Measurements from ENCODE around the gene THSD4. TPM values are rescaled to one million over a fixed set of nuclear protein-coding genes. Genes with fewer than 3 reads are reported as not detected.

The THSD4 gene
- total and polyA plus RNA-seq, 2 of the 8 experiments (the other 6 are each of a cell fraction or from before 2014, with no cell fraction given), result 2.5 to 6.2 TPM

DNA sequence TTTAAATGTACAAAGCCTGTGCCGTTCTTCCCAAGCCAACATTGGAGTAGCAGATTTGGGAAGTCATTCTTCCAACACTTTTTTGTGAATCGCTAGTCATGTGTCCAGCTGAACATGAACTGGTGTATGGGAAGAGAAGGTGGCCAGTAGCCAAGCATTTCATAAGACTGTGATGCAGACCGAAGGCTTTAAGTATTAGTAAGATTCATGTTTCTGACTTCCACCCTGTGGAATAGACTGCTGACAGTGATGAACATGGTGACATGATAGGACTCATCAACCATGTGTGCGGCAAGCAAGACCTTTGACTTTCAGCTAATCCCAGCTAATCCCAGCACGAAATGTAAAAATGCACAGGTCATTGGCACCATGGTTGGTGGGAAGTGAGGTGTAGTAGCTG lies 48.3 kb upstream of the THSD4 start:
- Histone ChIP-seq H3K14ac (ENCODE audit: insufficient read length) (no peak overlapping the region), H3K4me1 (replicated peaks in 1 of 4; ENCODE audit: control insufficient read depth in 3 of 4, insufficient read depth in 4 of 4, low read length in 3 of 4) (no peaks in the 10 kb centered on the region), H4K20me1 (replicated peaks in 1 of 2; ENCODE audit: control insufficient read depth in 1 of 2, insufficient read depth in 2 of 2, low read length in 2 of 2) (no peaks in the 10 kb centered on the region), H3K79me2 (ENCODE audit: control insufficient read depth in 1 of 2, insufficient read depth in 2 of 2, low read length in 2 of 2) (no peaks in the 10 kb centered on the region), H2BK15ac (ENCODE audit: low read length) (no peak overlapping the region), H2BK120ac (replicated peaks; ENCODE audit: low read depth, low read length) (no peak overlapping the region), H3K79me1 (ENCODE audit: low read depth, low read length) (no peaks in the 10 kb centered on the region), H3K9me3 (ENCODE audit: insufficient read depth in 2 of 2, low read depth in 1 of 2, low read length in 1 of 2) (no peaks in the 10 kb centered on the region), H2BK5ac (ENCODE audit: low read depth, low read length) (no peak overlapping the region), H3K18ac (ENCODE audit: extremely low read depth, low read length) (no peak overlapping the region), H3K9ac (replicated peaks in 1 of 4; ENCODE audit: extremely low read depth in 1 of 4, low read depth in 3 of 4, low read length in 3 of 4) (no peak overlapping the region), H3K4me2 (ENCODE audit: insufficient read depth in 1 of 2, low read depth in 2 of 2, low read length in 2 of 2) (no peak overlapping the region), H3K4ac (replicated peaks; ENCODE audit: insufficient read length, low read depth, low read length) (no peak overlapping the region), H3K56ac (replicated peaks; ENCODE audit: insufficient read length, low read depth, low read length) (no peak overlapping the region), H3K4me3 (ENCODE audit: extremely low read depth in 1 of 4, insufficient read depth in 2 of 4, low read depth in 3 of 4, low read length in 4 of 4) (no peak overlapping the region), H3K23me2 (ENCODE audit: low read depth, low read length) (no peaks in the 10 kb centered on the region; the same call in 1 of the 2 replicates), H4K5ac (ENCODE audit: insufficient read length, low read depth, low read length) (no peak overlapping the region), H3K27ac (ENCODE audit: low read depth, low read length) (no peak overlapping the region), H3K36me3 (ENCODE audit: control insufficient read depth in 2 of 4, insufficient read depth in 4 of 4, low read length in 3 of 4) (no peaks in the 10 kb centered on the region), H3K27me3 (replicated peaks in 1 of 4; ENCODE audit: control insufficient read depth in 3 of 4, extremely low read depth in 1 of 4, insufficient read depth in 3 of 4, low read length in 3 of 4) (no peaks in the 10 kb centered on the region), H2BK20ac (ENCODE audit: low read length) (no peak overlapping the region), H2AK5ac (ENCODE audit: low read depth, low read length) (no peak overlapping the region), H3K23ac (ENCODE audit: insufficient read length) (no peak overlapping the region), H2BK12ac (ENCODE audit: low read depth, low read length) (no peak overlapping the region), H4K8ac (ENCODE audit: extremely low read depth, insufficient read depth, low read length) (no peak overlapping the region), H4K91ac (replicated peaks; ENCODE audit: insufficient read length, low read length) (no peak overlapping the region), H2AFZ (ENCODE audit: low read length) (no peak overlapping the region)
- 84% methylated on average over 5 of the region's 5 CpGs; no CpG with 5 or more reads in 1 of the 2 experiments for WGBS, 2 experiments (ENCODE audit: extremely low coverage in 1 of 2, insufficient coverage in 1 of 2, insufficient read length in 1 of 2, insufficient replicate concordance in 2 of 2, low coverage in 1 of 2, low lambda C conversion rate in 2 of 2, missing lambda C conversion rate in 1 of 2)
- FAIRE-seq (no peak), DNase-seq (ENCODE audit: low read depth in 1 of 2, low spot score in 2 of 2) (no peak)
- TF ChIP-seq EP300 (IDR thresholded peaks at IDR 0.05; ENCODE audit: borderline replicate concordance in 1 of 2, low read depth in 2 of 2, low read length in 2 of 2) (no peak), CEBPB (IDR thresholded peaks at IDR 0.05; ENCODE audit: low read depth, low read length) (no peak), KDM5A (IDR thresholded peaks at IDR 0.05; ENCODE audit: low read length) (no peak), POLR2A (IDR thresholded peaks at IDR 0.05; ENCODE audit: control extremely low read depth in 1 of 2, low read depth in 2 of 2, low read length in 2 of 2) (no peak), RFX5 (IDR thresholded peaks at IDR 0.05; ENCODE audit: borderline replicate concordance, low read depth, low read length) (no peak), KDM1A (IDR thresholded peaks at IDR 0.05; ENCODE audit: borderline replicate concordance, low read length) (no peak), ASH2L (IDR thresholded peaks at IDR 0.05; ENCODE audit: low read length) (no peak), EGR1 (IDR thresholded peaks at IDR 0.05; ENCODE audit: borderline replicate concordance, low read depth, low read length) (no peak)
- CTCF ChIA-PET (ENCODE audit: partially characterized antibody), result interaction anchor here (0.9 to 1.1 kb wide), 2 partner anchors 15 to 46 kb away, joined by 3 read pairs; no protein-coding TSS in a partner anchor
- POLR2A ChIA-PET (ENCODE audit: partially characterized antibody), result interaction anchor here (0.6 kb wide), 1 partner anchor 12 kb away, joined by 4 read pairs; no protein-coding TSS in a partner anchor

Measured in H1 (cell line).